DND-41 (cell line): ENCODE data around the gene FEM1C.

Experiments
- EZH2 ChIP-seq: IDR thresholded peaks from 3 replicates; pipeline ENCODE4 v1.6.1; 2012; ENCODE audit warnings: borderline replicate concordance, low read depth, mild to moderate bottlenecking, moderate library complexity, low read length, inconsistent platforms; ENCODE audit not compliant: severe bottlenecking
- TF ChIP-seq, protein P1 (sequence below): IDR thresholded peaks from 2 replicates; pipeline ENCODE4 v1.5.1; 2012; ENCODE audit warnings: borderline replicate concordance, low read length, moderate library complexity, mild to moderate bottlenecking; ENCODE audit not compliant: poor library complexity, severe bottlenecking; ENCODE audit errors: extremely low read depth

GRCh38 chr5:115471345-115472063, 73.1 kb downstream of the FEM1C start:
- TF ChIP-seq, protein P1, sequence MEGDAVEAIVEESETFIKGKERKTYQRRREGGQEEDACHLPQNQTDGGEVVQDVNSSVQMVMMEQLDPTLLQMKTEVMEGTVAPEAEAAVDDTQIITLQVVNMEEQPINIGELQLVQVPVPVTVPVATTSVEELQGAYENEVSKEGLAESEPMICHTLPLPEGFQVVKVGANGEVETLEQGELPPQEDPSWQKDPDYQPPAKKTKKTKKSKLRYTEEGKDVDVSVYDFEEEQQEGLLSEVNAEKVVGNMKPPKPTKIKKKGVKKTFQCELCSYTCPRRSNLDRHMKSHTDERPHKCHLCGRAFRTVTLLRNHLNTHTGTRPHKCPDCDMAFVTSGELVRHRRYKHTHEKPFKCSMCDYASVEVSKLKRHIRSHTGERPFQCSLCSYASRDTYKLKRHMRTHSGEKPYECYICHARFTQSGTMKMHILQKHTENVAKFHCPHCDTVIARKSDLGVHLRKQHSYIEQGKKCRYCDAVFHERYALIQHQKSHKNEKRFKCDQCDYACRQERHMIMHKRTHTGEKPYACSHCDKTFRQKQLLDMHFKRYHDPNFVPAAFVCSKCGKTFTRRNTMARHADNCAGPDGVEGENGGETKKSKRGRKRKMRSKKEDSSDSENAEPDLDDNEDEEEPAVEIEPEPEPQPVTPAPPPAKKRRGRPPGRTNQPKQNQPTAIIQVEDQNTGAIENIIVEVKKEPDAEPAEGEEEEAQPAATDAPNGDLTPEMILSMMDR, result no peak
- TF ChIP-seq EZH2, result no peak
